Aorta (tissue), 5 donors: ENCODE data around the gene SLC37A3. TPM values are rescaled to one million over a fixed set of nuclear protein-coding genes. Genes with fewer than 3 reads are reported as not detected.
"Not testable (repeated sequence)": the region's sequence is repeated elsewhere in the genome, so short reads cannot be mapped to it uniquely, and the experiment has no call there.

Experiments used
- ATAC-seq: fragments of 200-7000 bp; cut with Tn5 transposase; one replicate; pipeline ENCODE4 v1.9.1; 2022; ENCODE audit warnings: moderate library complexity; ENCODE audit not compliant: low FRiP score
- DNase-seq, 2 donors: peaks; one replicate each; pipeline ENCODE4 v3.0.0-alpha.2; 2020
- H3K27ac ChIP-seq, 2 donors: one replicate each; pipeline ENCODE4 v1.5.1; 2013; ENCODE audit warnings: low read length in 2 of 2, mild to moderate bottlenecking in 2 of 2, moderate library complexity in 2 of 2, control low read depth in 1 of 2, inconsistent platforms in 1 of 2, low read depth in 1 of 2
- H3K27me3 ChIP-seq, 2 donors: one replicate each; pipeline ENCODE4 v1.6.1; 2013; ENCODE audit warnings: control low read depth in 1 of 2, low read length in 1 of 2, mild to moderate bottlenecking in 1 of 2, moderate library complexity in 1 of 2; ENCODE audit not compliant: insufficient read depth in 2 of 2, control insufficient read depth in 1 of 2
- H3K36me3 ChIP-seq, 2 donors: one replicate each; pipeline ENCODE4 v1.6.1; 2013; ENCODE audit warnings: control low read depth in 1 of 2, low read length in 1 of 2, mild to moderate bottlenecking in 1 of 2; ENCODE audit not compliant: insufficient read depth in 2 of 2, control insufficient read depth in 1 of 2
- H3K4me1 ChIP-seq, 2 donors: one replicate each; pipeline ENCODE4 v1.6.1; 2013; ENCODE audit warnings: low read length in 2 of 2, control low read depth in 1 of 2, mild to moderate bottlenecking in 1 of 2, moderate library complexity in 1 of 2; ENCODE audit not compliant: insufficient read depth in 2 of 2, control insufficient read depth in 1 of 2
- H3K4me3 ChIP-seq, 2 donors: one replicate each; pipeline ENCODE4 v1.5.1; 2013; ENCODE audit warnings: low read length in 2 of 2, control low read depth in 1 of 2, mild to moderate bottlenecking in 1 of 2
- H3K9me3 ChIP-seq: one replicate; pipeline ENCODE4 v1.6.1; 2013; ENCODE audit warnings: mild to moderate bottlenecking, low read length; ENCODE audit not compliant: control insufficient read depth
- WGBS, 2 donors: extraction: QIAGEN DNeasy Blood & Tissue Kit; methylation state at CpG; one replicate each; pipeline ENCODE4 v1.1.7; 2013; 5-methylcytosine and 5-hydroxymethylcytosine counted together
- intact Hi-C, 2 donors: fragments of 100-400 bp; cut with DNase I; formaldehyde crosslinking; loops; one replicate each; pipeline versions ENCODE4 v1.14.2 to v1.15.0; 2022
- polyA plus RNA-seq, 2 donors: library from polyadenylated mRNA; stranded (reverse); fragments of 200-250 nt; gene quantifications; one replicate each; pipeline ENCODE4 v1.2.3, GENCODE V29; 2013
- total RNA-seq, 2 donors: library from RNA; stranded (reverse); fragmentation: NEBNext Ultra II Directional; extraction: Animal tissue kit (Norgen Biotek cat#: 25700); gene quantifications; one replicate each; pipeline ENCODE4 v1.2.1, GENCODE V29; 2021
- donor health status: healthy with polysubstance abuse.
- donor health status: Bipolar disorder and iron deficiency.
- donor health status: DM: no; HTN: no; CAD: no.
- donor health status: DM: no; HTN: no; CAD: no.
- donor health status: DM: yes; HTN: yes; CAD: no.

Gene SLC37A3
- total and polyA plus RNA-seq, 4 donors: 22.8 to 58.5 (median 45.7) TPM

DNA sequence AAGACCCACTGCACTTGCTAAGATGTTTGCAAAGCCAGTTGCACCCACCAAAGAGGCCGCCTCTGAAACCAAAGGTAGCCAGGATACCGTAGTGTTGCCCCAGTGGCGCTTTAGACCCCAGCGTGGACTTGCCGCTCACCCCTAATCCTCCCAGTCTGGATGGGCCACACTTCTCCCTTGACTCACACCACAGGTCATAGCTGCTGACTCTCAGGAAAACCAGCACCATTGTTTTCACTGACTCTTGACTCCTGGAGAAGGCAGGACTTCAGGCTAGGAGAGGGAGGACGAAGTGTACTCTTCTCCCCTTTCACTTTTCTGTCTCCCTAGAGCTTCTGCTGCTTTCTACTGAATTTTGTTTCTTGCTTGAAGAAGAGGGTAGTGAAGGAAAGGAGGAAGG, 27.8 kb upstream of the SLC37A3 start:
- Histone ChIP-seq H3K36me3 (no peaks in the 10 kb centered on the region), H3K4me3 (no peak overlapping the region), H3K4me1 (no peaks in the 10 kb centered on the region), H3K27ac (no peak overlapping the region), H3K27me3 (no peaks in the 10 kb centered on the region), H3K9me3 (no peaks in the 10 kb centered on the region)
- 94% methylated on average over 6 of the region's 6 CpGs for WGBS, 2 donors
- intact Hi-C loops: no loop called here
- no peak for ATAC-seq
- no peak for DNase-seq

DNA sequence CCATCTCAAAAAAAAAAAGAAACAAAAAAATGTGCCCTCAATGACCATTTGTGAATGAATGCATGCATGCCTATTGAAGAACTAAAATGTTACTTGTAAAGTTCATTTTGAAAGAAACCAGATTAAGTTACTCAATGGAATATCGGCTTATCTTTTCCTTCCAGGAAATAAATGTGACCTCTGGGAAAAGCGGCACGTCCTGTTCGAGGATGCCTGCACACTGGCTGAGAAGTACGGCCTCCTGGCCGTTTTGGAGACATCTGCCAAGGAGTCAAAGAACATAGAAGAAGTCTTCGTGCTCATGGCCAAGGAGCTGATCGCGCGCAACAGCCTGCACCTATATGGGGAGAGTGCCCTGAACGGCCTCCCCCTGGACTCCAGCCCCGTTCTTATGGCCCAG, 27.4 kb upstream of the SLC37A3 start:
- 55 to 61% methylated on average over 12 of the region's 12 CpGs for WGBS, 2 donors
- Histone ChIP-seq H3K4me1 (no peaks in the 10 kb centered on the region), H3K36me3 (no peaks in the 10 kb centered on the region), H3K27me3 (no peaks in the 10 kb centered on the region), H3K27ac (no peak overlapping the region), H3K9me3 (no peaks in the 10 kb centered on the region), H3K4me3 (no peak overlapping the region)
- intact Hi-C loops: no loop called here
- ATAC-seq (no peak), DNase-seq (no peak)

DNA sequence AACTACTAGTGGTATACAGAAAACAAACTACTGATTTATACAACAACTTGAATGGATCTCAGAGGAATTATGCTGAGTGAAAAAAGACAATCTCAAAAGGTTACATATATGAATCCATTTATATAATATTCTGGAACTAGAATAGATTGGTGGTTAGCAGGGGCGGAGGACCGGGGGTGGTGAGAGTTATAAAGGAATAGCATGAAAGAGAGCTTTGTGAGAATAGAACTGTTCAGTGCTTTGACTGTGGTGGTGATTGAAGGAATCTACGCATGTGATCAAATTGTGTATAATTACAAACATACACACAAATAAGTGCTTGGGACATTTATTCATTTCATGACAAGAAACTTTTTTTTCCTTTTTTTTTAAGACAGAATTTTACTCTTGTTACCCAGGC, 25.2 kb upstream of the SLC37A3 start:
- ATAC-seq (no peak), DNase-seq (no peak)
- no peaks in the 10 kb centered on the region for H3K27me3 ChIP-seq
- WGBS, 2 donors: 93 to 97% methylated on average over 3 of the region's 3 CpGs
- intact Hi-C loops: no loop called here
- no peaks in the 10 kb centered on the region for H3K36me3 ChIP-seq
- H3K4me3 ChIP-seq: no peak overlapping the region
- no peaks in the 10 kb centered on the region for H3K9me3 ChIP-seq
- H3K27ac ChIP-seq: no peak overlapping the region
- no peaks in the 10 kb centered on the region for H3K4me1 ChIP-seq

GRCh38 chr7:140421521-140421920, 23.2 kb upstream of the SLC37A3 start:
- no peaks in the 10 kb centered on the region for H3K9me3 ChIP-seq
- no peak overlapping the region for H3K4me3 ChIP-seq
- no peaks in the 10 kb centered on the region for H3K27me3 ChIP-seq
- no peak overlapping the region for H3K27ac ChIP-seq
- no peaks in the 10 kb centered on the region for H3K4me1 ChIP-seq
- intact Hi-C loops: no loop called here
- 93 to 94% methylated on average over 2 of the region's 2 CpGs for WGBS, 2 donors
- DNase-seq (no peak), ATAC-seq (no peak)
- H3K36me3 ChIP-seq: no peaks in the 10 kb centered on the region

GRCh38 chr7:140418653-140419052, 20.3 kb upstream of the SLC37A3 start:
- intact Hi-C loops: no loop called here
- WGBS, 2 donors: 77 to 87% methylated on average over 4 of the region's 4 CpGs
- H3K27me3 ChIP-seq: no peaks in the 10 kb centered on the region
- H3K4me1 ChIP-seq: no peaks in the 10 kb centered on the region
- no peaks in the 10 kb centered on the region for H3K36me3 ChIP-seq
- DNase-seq (no peak), ATAC-seq (no peak)
- peaks cover 1% of the 10 kb centered on the region for H3K9me3 ChIP-seq
- no peak overlapping the region for H3K27ac ChIP-seq
- no peak overlapping the region for H3K4me3 ChIP-seq

GRCh38 chr7:140418156-140418472, 19.8 kb upstream of the SLC37A3 start:
- H3K36me3 ChIP-seq, ATAC-seq, DNase-seq, intact Hi-C loops, H3K27ac ChIP-seq, H3K9me3 ChIP-seq, H3K4me1 ChIP-seq, H3K4me3 ChIP-seq, H3K27me3 ChIP-seq: not testable (repeated sequence)
- 92 to 95% methylated on average over 4 to 5 of the region's 5 CpGs for WGBS, 2 donors

- H3K27me3 ChIP-seq: no peaks in the 10 kb centered on the region
- H3K4me3 ChIP-seq: no peak overlapping the region
- WGBS, 2 donors: 75 to 76% methylated on average over 8 of the region's 8 CpGs
- ATAC-seq (no peak), DNase-seq (no peak)
- H3K9me3 ChIP-seq: peaks cover 3% of the 10 kb centered on the region
- no peaks in the 10 kb centered on the region for H3K36me3 ChIP-seq
- intact Hi-C loops: no loop called here
- H3K27ac ChIP-seq: no peak overlapping the region
- H3K4me1 ChIP-seq: no peaks in the 10 kb centered on the region
Observed at GRCh38 chr7:140417456-140418155, 19.3 kb upstream of the SLC37A3 start.

DNA sequence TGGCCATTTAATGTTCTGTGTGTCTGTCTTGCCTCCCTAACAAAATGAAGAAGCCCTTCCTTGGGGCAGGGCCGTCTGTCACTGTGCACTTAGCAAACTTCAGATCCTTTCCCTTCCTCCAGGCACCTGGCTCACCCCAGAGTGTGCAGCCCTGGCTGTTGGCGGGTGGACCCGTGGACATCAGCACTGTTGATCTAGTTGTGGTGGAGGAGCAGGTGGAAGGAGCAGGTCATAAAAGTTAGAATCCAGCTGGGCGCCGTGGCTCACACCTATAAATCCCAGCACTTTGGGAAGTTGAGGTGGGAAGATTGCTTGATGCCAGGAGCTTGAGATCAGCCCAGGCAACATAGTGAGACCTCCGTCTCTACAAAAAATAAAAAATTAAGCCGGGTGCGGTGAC, 18.2 kb upstream of the SLC37A3 start:
- no peak for ATAC-seq
- intact Hi-C loops: no loop called here

GRCh38 chr7:140415816-140416215, 17.5 kb upstream of the SLC37A3 start:
- H3K4me3 ChIP-seq, H3K36me3 ChIP-seq, H3K9me3 ChIP-seq, H3K4me1 ChIP-seq, H3K27me3 ChIP-seq, ATAC-seq, H3K27ac ChIP-seq, intact Hi-C loops, DNase-seq: not testable (repeated sequence)
- 88 to 89% methylated on average over 9 of the region's 9 CpGs for WGBS, 2 donors

More for the DNA sequence above, 18.2 kb upstream of the SLC37A3 start:
- Histone ChIP-seq H3K9me3 (peaks cover 3% of the 10 kb centered on the region), H3K4me1 (no peaks in the 10 kb centered on the region), H3K27me3 (no peaks in the 10 kb centered on the region), H3K27ac (no peak overlapping the region), H3K4me3 (no peak overlapping the region), H3K36me3 (no peaks in the 10 kb centered on the region)
- DNase-seq: no peak
- 81 to 85% methylated on average over 8 of the region's 8 CpGs for WGBS, 2 donors
